HepG2 (cell line): ENCODE results near the gene MCC. TPM values are rescaled to one million over a fixed set of nuclear protein-coding genes. Genes with fewer than 3 reads are reported as not detected.

Source experiments
- CEBPZ ChIP-seq: IDR thresholded peaks from 2 replicates; pipeline ENCODE4 v1.6.1; 2012; ENCODE audit warnings: low read length, improper control_type of control experiment
- HDAC1 ChIP-seq: sonication (generic); formaldehyde crosslinking; IDR thresholded peaks from 2 replicates; pipeline ENCODE4 v1.5.1; 2020; ENCODE audit warnings: mild to moderate bottlenecking, missing genetic modification reagents
- KDM6A ChIP-seq: IDR thresholded peaks from 2 replicates; pipeline ENCODE4 v1.6.1; 2016; ENCODE audit warnings: low read depth
- MED13 ChIP-seq: sonication (generic); formaldehyde crosslinking; IDR thresholded peaks from 2 replicates; pipeline ENCODE4 v1.5.0; 2020; ENCODE audit warnings: missing genetic modification reagents
- NCOA2 ChIP-seq: sonication (generic); formaldehyde crosslinking; IDR thresholded peaks from 2 replicates; pipeline ENCODE4 v1.8.0; 2022; ENCODE audit warnings: inconsistent platforms
- SNAPC2 ChIP-seq: sonication (generic); formaldehyde crosslinking; IDR thresholded peaks from 2 replicates; pipeline ENCODE4 v1.8.1; 2022; ENCODE audit warnings: mild to moderate bottlenecking, missing genetic modification reagents
- SP5 ChIP-seq: IDR thresholded peaks from 2 replicates; pipeline ENCODE4 v1.6.1; 2016; ENCODE audit warnings: low read depth, borderline replicate concordance
- TARDBP ChIP-seq: sonication (generic); formaldehyde crosslinking; IDR thresholded peaks from 2 replicates; pipeline ENCODE4 v1.8.0; 2022; ENCODE audit warnings: mild to moderate bottlenecking, missing genetic modification reagents
- TFDP1 ChIP-seq: IDR thresholded peaks from 2 replicates; pipeline ENCODE4 v1.6.1; 2016; ENCODE audit warnings: missing compliant biosample characterization, missing genetic modification reagents, borderline replicate concordance
- ZBTB42 ChIP-seq: sonication (generic); formaldehyde crosslinking; IDR thresholded peaks from 2 replicates; pipeline ENCODE4 v1.5.0; 2020; ENCODE audit warnings: mild to moderate bottlenecking, missing genetic modification reagents
- ZNF143 ChIP-seq: sonication (generic); formaldehyde crosslinking; IDR thresholded peaks from 2 replicates; pipeline ENCODE4 v1.4.0; 2020; ENCODE audit warnings: missing genetic modification reagents
- ZNF225 ChIP-seq: sonication (generic); formaldehyde crosslinking; IDR thresholded peaks from 2 replicates; pipeline ENCODE4 v1.4.0; 2020; ENCODE audit warnings: mild to moderate bottlenecking, missing genetic modification reagents
- ZNF264 ChIP-seq: sonication (generic); formaldehyde crosslinking; IDR thresholded peaks from 2 replicates; pipeline ENCODE4 v1.4.0; 2020; ENCODE audit warnings: missing genetic modification reagents
- ZNF674 ChIP-seq: sonication (generic); formaldehyde crosslinking; IDR thresholded peaks from 2 replicates; pipeline ENCODE4 v1.5.0; 2020; ENCODE audit warnings: low read depth, mild to moderate bottlenecking, missing genetic modification reagents
- ZNF724P ChIP-seq: sonication (generic); formaldehyde crosslinking; IDR thresholded peaks from 2 replicates; pipeline ENCODE4 v1.8.0; 2022; ENCODE audit warnings: missing genetic modification reagents, borderline replicate concordance
- ZZZ3 ChIP-seq: sonication (generic); formaldehyde crosslinking; IDR thresholded peaks from 2 replicates; pipeline ENCODE4 v1.4.0; 2020; ENCODE audit warnings: missing genetic modification reagents, mild to moderate bottlenecking, borderline replicate concordance
- polyA plus RNA-seq, 8 experiments: library from polyadenylated mRNA; depleted of rRNA in 3 of 8; stranded (reverse) in 7 of 8; unstranded in 1 of 8; fragments of >200 nt; fragmentation: Illumina TruSeq in 4 of 8; extraction: Trizol in 4 of 8; gene quantifications; 2 replicates each; pipeline versions ENCODE4 v1.2.1 to v1.2.3, GENCODE V29; 2011 to 2016; ENCODE audit warnings: low read depth in 4 of 8, missing spikeins in 1 of 8, mixed read lengths in 1 of 8; ENCODE audit not compliant: insufficient read depth in 1 of 8
- total RNA-seq, 5 experiments: library from RNA; depleted of rRNA; stranded (reverse); fragments of >200 nt; fragmentation: Illumina TruSeq; extraction: Trizol; gene quantifications; 2 replicates each; pipeline ENCODE4 v1.2.3, GENCODE V29; 2016; ENCODE audit warnings: low read depth in 1 of 5
- TF ChIP-seq, protein P1 (sequence below): sonication (generic); formaldehyde crosslinking; IDR thresholded peaks from 2 replicates; pipeline ENCODE4 v1.5.1; 2020; ENCODE audit warnings: mild to moderate bottlenecking, missing genetic modification reagents, borderline replicate concordance
- TF ChIP-seq, protein P2 (sequence below): sonication (generic); formaldehyde crosslinking; IDR thresholded peaks from 2 replicates; pipeline ENCODE4 v1.8.1; 2023; ENCODE audit warnings: missing genetic modification reagents, mild to moderate bottlenecking, borderline replicate concordance
- TF ChIP-seq, protein P3 (sequence below): sonication (generic); formaldehyde crosslinking; IDR thresholded peaks from 2 replicates; pipeline ENCODE4 v1.4.0; 2020; ENCODE audit warnings: missing genetic modification reagents
- TF ChIP-seq, protein P4 (sequence below): sonication (generic); formaldehyde crosslinking; IDR thresholded peaks from 2 replicates; pipeline ENCODE4 v1.4.0; 2020; ENCODE audit warnings: mild to moderate bottlenecking, missing genetic modification reagents

MCC gene
- total and polyA plus RNA-seq, 2 of the 13 experiments (the other 11 are each of a cell fraction or from before 2014, with no cell fraction given), result 0.55 to 2.4 TPM

- TF ChIP-seq SNAPC2 (CRISPR knock-in tag), result peak; percentile 71; the same call in 1 of the 2 replicates
- no peak for TF ChIP-seq ZNF225
- TF ChIP-seq SP5 (CRISPR knock-in tag), result 0 out of 2 replicates have a peak, but pooled peaks have one; percentile 64
- TF ChIP-seq, protein P1, sequence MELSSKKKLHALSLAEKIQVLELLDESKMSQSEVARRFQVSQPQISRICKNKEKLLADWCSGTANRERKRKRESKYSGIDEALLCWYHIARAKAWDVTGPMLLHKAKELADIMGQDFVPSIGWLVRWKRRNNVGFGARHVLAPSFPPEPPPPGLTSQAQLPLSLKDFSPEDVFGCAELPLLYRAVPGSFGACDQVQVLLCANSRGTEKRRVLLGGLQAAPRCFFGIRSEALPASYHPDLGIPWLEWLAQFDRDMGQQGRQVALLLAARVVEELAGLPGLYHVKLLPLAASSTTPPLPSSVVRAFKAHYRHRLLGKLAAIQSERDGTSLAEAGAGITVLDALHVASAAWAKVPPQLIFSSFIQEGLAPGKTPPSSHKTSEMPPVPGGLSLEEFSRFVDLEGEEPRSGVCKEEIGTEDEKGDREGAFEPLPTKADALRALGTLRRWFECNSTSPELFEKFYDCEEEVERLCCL (CRISPR knock-in tag), result peak; percentile 88; the same call in 1 of the 2 replicates
- TF ChIP-seq, protein P2, sequence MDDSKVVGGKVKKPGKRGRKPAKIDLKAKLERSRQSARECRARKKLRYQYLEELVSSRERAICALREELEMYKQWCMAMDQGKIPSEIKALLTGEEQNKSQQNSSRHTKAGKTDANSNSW (CRISPR knock-in tag), result no peak; the same call in 1 of the 2 replicates
- no peak for TF ChIP-seq MED13 (CRISPR knock-in tag)
- TF ChIP-seq KDM6A (CRISPR knock-in tag), result no peak
- no peak for TF ChIP-seq CEBPZ
- TF ChIP-seq ZNF674 (CRISPR knock-in tag), result no peak
- TF ChIP-seq ZNF143, result peak; percentile 82
- TF ChIP-seq, protein P3, sequence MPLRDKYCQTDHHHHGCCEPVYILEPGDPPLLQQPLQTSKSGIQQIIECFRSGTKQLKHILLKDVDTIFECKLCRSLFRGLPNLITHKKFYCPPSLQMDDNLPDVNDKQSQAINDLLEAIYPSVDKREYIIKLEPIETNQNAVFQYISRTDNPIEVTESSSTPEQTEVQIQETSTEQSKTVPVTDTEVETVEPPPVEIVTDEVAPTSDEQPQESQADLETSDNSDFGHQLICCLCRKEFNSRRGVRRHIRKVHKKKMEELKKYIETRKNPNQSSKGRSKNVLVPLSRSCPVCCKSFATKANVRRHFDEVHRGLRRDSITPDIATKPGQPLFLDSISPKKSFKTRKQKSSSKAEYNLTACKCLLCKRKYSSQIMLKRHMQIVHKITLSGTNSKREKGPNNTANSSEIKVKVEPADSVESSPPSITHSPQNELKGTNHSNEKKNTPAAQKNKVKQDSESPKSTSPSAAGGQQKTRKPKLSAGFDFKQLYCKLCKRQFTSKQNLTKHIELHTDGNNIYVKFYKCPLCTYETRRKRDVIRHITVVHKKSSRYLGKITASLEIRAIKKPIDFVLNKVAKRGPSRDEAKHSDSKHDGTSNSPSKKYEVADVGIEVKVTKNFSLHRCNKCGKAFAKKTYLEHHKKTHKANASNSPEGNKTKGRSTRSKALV (CRISPR knock-in tag), result peak; percentile 82; the same call in 1 of the 2 replicates
- no peak for TF ChIP-seq ZZZ3 (CRISPR knock-in tag)
- TF ChIP-seq NCOA2 (CRISPR knock-in tag), result peak; percentile 54; the same call in 1 of the 2 replicates
- TF ChIP-seq ZNF724P, result peak; percentile 48
- no peak for TF ChIP-seq ZNF264 (CRISPR knock-in tag)
- peak; percentile 67 for TF ChIP-seq HDAC1
- TF ChIP-seq TARDBP (CRISPR knock-in tag), result peak; percentile 26; the same call in 1 of the 2 replicates
- peak; percentile 99 for TF ChIP-seq TFDP1 (CRISPR knock-in tag)
- TF ChIP-seq ZBTB42 (CRISPR knock-in tag), result peak; percentile 14; the same call in 1 of the 2 replicates
- TF ChIP-seq, protein P4, sequence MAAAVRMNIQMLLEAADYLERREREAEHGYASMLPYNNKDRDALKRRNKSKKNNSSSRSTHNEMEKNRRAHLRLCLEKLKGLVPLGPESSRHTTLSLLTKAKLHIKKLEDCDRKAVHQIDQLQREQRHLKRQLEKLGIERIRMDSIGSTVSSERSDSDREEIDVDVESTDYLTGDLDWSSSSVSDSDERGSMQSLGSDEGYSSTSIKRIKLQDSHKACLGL (CRISPR knock-in tag), result peak; percentile 76; the same call in 1 of the 2 replicates
Measured at GRCh38 chr5:112976432-112977309, 511.6 kb downstream of the MCC start, which contains the start of gene DCP2 (continued).
